ENCODE results near the gene ABTB1.

DNA sequence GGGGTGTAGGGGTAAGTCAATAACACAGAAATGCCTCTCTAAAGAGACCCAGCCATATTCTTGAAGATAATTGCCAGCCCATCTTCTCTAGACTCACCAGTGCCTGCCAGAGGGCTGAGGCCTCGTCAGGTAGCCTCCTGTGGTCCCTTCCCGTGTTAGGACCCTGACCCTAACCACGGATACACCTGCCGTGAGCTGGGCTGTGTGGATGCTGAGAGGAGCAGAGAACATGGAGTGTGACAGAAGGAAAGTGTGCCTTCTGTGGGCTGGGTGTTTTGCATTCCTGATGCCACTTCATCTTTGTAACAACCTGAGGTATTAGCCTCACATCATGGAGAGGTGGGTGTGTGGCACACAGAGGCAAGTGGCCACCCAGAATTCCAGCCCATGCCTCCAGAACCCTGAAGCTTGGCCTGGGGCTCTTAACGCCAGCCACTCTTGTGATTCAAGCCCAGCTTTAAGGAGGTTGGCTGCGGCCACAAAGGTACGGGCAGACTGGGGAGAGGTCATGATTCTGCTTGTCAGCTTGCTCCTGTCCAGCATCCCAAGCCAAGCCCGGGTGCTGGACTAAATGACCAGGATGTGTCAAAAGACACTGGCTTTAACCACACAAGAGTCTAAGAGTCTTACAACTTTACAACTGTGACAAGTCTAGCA, 21.1 kb upstream of the ABTB1 start:
- TF ChIP-seq, protein P1, sequence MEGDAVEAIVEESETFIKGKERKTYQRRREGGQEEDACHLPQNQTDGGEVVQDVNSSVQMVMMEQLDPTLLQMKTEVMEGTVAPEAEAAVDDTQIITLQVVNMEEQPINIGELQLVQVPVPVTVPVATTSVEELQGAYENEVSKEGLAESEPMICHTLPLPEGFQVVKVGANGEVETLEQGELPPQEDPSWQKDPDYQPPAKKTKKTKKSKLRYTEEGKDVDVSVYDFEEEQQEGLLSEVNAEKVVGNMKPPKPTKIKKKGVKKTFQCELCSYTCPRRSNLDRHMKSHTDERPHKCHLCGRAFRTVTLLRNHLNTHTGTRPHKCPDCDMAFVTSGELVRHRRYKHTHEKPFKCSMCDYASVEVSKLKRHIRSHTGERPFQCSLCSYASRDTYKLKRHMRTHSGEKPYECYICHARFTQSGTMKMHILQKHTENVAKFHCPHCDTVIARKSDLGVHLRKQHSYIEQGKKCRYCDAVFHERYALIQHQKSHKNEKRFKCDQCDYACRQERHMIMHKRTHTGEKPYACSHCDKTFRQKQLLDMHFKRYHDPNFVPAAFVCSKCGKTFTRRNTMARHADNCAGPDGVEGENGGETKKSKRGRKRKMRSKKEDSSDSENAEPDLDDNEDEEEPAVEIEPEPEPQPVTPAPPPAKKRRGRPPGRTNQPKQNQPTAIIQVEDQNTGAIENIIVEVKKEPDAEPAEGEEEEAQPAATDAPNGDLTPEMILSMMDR (IDR thresholded peaks at IDR 0.05; ENCODE audit: low read depth, low read length) = no peak
- no peak for TF ChIP-seq EZH2phosphoT487 (IDR thresholded peaks at IDR 0.05; ENCODE audit: low read depth)

All from OCI-LY3 (cell line).